GM21786 (cell line): Measurements from ENCODE around the gene POLA1.
A peak's percentile ranks its signal among the peaks of the same experiment; 100 is the strongest.

Experiments used
- ATAC-seq: cut with Tn5 transposase; IDR thresholded peaks from one replicate; pipeline ENCODE4 v1.9.1; 2021; ENCODE audit not compliant: unreplicated experiment

Gene POLA1

GRCh38 chrX:24694825-24695224, 1.1 kb downstream of the POLA1 start:
- no peak for ATAC-seq

DNA sequence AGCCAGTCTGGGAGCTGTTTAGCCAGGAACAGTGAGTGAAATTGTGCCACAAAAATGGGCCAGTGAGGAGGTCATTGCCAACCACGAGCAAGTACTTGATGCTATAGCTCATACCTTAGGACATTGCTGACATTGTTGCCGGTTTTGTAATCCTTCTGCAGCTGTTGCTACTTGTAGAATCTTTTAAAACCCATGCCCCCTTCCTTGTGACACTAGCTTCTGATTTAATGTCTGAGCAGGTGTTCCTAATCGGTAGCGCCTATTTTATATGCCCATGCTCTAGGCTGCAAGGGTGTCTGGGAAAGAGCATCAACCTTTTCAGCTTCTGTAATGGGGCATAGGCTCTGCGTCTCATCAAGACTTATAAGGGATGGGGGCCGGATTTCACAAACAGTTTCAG, 2.6 kb downstream of the POLA1 start:
- ATAC-seq: no peak

DNA sequence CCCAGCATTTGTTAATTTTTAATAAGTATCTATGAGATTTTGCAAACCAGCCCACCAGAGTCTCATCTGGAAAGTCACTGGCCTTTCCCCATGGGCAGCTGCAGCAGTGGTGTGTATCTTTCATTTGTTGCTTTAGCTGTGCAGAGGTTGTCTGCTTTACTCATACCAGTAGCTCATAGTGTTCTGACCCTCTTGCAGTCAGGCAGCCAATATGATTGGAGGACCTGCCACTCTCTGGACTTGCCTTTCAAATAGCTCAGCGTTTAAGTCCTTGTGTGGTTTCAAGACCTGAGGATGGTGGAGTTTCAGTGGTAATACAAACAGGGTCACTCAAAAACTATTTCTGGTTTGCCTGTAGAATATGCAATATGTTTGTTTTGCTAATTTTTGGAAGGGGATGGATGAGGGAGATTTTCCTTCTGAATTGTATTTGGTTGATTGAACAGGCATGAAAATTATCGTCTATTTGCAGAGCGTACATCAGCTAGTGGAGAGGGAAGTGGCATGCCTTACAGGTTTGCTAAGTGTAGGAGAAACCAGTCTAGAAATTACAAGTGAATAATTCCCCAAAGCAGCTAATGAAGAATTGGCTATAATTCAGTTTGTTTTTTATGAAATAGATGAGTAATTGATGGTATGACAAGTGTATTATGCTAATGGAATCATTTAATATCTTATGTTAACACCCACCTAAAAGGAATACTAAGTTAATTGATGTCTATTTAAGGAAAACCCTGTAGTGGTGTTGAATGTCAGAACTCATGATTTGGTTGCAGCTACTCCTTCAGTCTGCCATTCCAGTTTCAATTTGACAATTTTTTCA, 8.9 kb downstream of the POLA1 start:
- ATAC-seq: peak; percentile 99

- no peak for ATAC-seq
These were observed 9.4 kb downstream of the POLA1 start for GRCh38 chrX:24703185-24703494.

- no peak for ATAC-seq
These were observed 25.1 kb downstream of the POLA1 start for GRCh38 chrX:24718771-24719170.

DNA sequence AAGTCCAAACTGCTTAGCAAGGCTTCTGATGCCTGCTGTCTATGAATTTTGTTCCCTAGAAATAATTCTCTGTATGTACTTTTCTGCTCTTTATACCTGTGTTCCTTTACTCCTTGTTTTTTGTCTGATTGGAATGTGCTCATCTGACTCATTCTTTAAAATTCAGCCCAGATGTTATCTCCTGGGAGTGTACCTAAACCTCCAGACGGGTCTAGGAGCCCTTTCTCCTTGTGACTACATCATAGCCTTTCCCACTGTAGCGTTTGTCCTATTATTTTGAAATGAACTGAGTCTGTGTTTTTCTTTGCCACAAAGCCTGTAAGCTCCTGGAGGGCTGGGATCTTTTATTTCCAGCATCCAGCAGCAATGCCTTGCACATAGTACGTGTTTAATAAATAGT, 26.3 kb downstream of the POLA1 start:
- ATAC-seq: no peak

- ATAC-seq: no peak
These were observed 34.8 kb downstream of the POLA1 start for GRCh38 chrX:24728530-24728929.

DNA sequence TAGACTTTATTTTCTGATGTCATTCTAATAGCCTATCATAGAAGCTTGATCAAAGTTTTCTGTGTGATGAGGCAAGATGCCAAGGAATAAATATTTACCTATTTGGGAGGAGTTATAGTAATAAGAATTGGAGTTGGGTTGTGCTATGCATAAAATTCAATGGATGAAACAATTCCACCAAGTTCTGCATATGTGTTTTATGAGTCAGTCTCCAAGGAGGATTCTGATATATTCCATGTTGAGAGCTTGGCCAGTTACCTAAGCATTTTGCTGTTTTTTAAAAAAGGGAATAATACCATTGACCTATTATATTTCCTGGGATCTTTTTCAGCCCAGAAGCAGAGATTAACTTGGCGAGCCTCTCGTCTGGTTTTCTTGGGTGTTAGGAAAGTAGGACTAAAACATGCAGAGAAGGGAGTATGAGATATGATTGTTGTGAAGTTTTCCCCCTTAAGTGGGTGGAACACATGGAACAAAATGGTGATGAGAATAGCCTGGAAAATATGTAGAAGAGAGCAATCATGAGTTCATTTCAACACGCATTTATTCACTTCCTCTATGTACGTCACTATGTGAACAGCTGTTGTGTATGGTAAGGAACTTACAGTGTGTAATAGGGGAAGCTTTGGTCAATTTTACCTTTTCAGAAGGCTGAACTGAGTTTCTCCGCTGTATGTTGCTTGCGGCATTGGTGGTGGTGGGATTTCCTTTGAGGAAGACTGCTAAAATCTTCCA, 39.2 kb downstream of the POLA1 start:
- no peak for ATAC-seq

- no peak for ATAC-seq
These were observed 47.6 kb downstream of the POLA1 start for GRCh38 chrX:24741330-24741729.

- no peak for ATAC-seq
These were observed 54.5 kb downstream of the POLA1 start for GRCh38 chrX:24748196-24748595.

GRCh38 chrX:24759786-24760185, 66.1 kb downstream of the POLA1 start:
- no peak for ATAC-seq

GRCh38 chrX:24760363-24761000, 66.8 kb downstream of the POLA1 start:
- ATAC-seq: no peak

DNA sequence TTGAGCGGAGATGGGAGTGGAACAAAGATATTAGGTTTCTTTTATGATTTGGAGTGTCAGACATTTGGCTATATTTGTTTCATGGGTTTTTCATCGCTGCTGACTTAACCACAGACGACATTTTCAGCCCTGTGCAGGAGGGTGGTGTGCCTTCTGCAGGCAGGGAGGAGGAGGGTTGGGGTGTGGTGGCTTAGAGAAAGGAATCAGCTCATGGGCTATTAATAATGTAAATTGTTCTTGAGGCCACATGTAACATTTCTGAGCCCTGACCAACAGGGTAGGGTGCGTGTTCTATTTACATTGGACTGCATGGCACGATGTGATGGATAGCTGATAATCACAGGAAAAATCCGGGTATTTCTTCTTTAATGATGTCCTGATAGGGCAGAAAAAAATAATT, 67.6 kb downstream of the POLA1 start:
- ATAC-seq: no peak

- ATAC-seq: no peak
These were observed 70.3 kb downstream of the POLA1 start for GRCh38 chrX:24763989-24764388.

GRCh38 chrX:24767557-24767956, 73.8 kb downstream of the POLA1 start:
- ATAC-seq: no peak

DNA sequence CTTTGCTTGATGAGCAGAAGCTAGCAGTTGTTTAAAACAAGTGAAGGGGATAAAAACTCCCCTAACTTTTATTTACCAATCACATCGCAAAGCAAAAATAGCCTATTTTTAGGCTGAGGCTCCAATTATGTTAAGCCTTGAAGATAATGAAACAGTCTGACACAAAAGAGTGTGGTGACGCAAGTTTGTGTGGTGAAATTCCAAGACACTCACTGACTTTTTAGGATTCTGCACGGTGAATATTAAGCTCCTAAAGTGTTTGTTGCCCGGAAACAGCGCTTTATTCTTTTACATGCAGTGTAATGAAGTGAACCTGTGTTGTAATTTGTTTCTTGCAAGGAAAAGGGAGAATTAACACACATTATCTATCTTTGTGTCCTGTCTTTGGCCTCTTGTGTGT, 74.8 kb downstream of the POLA1 start:
- ATAC-seq: no peak

DNA sequence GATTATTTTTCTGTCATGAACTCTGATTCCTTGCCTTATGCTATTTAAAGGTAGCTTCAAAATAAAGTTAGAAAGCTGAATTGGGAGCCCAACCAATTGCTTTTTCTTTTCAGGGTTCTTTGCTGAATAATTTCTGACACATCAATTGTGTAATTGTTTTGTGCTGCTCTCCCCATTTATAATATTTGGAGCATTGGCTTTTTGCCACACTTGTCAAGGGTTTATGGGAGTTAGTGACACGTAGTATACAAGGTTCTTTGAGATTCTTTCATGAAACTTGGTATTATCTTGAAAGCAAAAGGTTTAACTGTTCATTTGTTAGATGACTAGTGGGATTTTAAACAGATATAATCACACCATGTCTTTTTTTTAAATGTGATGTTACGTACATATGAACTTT, 80.9 kb downstream of the POLA1 start:
- ATAC-seq: no peak

GRCh38 chrX:24775891-24776290, 82.2 kb downstream of the POLA1 start:
- ATAC-seq: no peak

GRCh38 chrX:24777660-24778059, 83.9 kb downstream of the POLA1 start:
- peak; percentile 100 for ATAC-seq

DNA sequence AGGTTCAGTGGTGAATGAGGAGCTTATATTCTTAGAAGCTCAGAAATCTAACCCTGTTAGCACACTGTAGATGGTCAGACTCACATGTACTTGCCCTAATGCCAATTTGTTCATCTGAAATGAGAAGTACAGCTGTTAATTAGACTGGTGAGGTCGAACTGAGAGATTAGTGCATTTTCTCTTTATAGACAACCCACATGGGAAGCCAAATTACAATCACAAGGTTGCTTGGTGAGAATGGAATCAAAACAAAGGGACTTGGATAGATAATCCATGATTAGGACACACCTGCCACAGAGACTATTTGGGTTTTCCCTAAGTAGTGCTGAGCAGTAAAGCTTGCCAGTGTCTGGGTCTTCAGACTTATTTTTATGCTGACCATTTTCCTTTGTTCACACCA, 88.3 kb downstream of the POLA1 start:
- ATAC-seq: no peak

DNA sequence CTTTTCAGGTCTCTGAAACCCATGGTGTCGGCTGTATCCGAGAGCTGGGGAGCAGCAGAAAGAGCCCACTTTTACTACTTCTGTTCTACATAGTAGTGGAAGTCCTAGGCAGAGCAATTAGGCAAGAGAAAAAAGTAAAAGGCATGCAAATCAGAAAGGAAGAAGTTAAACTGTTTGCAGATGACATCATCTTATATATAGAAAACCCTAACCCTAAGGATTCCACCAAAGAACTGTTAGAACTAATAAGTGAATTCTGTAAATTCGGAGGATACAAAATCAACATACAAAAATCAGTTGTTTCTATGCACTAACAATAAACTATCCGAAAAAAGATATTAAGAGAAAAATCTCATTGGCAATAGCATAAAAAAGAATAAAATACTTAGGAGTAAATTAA, 95.3 kb downstream of the POLA1 start:
- no peak for ATAC-seq

DNA sequence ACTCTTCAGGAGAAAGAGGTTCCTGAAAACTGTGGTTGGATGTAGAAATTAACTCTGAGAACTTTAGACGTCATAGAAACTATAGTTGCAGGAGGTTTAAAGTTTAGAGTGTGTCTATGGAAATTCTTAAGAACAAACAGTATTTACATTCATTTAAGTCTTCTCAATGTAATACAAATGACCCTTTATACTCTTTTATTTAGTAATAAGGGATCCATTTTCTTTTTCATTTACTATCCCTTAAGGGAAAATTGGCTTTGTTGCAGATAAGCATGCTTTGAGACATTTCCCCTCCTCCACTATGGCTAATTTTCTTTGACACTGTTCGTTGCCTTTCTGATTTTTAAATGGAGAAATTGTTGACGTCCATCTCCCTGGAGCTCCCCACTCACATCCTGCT, 96.4 kb downstream of the POLA1 start:
- no peak for ATAC-seq
